LNCaP clone FGC (cell line): Measurements from ENCODE around the gene CYP26B1.

Experiments
- DNase-seq: peaks from one replicate; pipeline ENCODE4 v3.0.0-alpha.2; 2011; ENCODE audit warnings: low read depth
- H3K4me3 ChIP-seq: 2 replicates; pipeline ENCODE4 v1.5.1; 2011; ENCODE audit warnings: mild to moderate bottlenecking, low read depth, low read length, control low read depth
- TF ChIP-seq, protein P1 (sequence below): IDR thresholded peaks from 2 replicates; pipeline ENCODE4 v1.5.1; 2012; ENCODE audit warnings: mild to moderate bottlenecking; ENCODE audit not compliant: control insufficient read depth, insufficient read depth; ENCODE audit errors: extremely low read depth

The CYP26B1 gene

DNA sequence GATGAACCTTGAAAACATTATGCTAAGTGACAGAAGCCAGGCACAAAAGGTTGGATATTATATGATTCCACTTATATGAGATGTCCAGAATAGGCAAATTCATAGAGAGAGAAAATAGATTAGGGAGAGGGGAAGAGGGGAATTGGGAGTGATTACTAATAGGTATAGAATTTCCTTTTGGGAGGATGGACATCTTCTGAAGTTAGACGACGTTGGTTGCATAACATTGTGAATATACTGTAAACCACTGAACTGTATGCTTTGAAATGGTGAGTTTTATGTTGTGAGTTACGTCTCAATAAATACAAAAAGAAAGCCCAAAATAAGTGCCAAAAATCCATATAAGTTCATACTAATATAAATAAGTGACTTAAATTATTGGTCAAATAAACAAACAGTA lies 18.6 kb upstream of the CYP26B1 start:
- H3K4me3 ChIP-seq = no peak overlapping the region
- TF ChIP-seq, protein P1, sequence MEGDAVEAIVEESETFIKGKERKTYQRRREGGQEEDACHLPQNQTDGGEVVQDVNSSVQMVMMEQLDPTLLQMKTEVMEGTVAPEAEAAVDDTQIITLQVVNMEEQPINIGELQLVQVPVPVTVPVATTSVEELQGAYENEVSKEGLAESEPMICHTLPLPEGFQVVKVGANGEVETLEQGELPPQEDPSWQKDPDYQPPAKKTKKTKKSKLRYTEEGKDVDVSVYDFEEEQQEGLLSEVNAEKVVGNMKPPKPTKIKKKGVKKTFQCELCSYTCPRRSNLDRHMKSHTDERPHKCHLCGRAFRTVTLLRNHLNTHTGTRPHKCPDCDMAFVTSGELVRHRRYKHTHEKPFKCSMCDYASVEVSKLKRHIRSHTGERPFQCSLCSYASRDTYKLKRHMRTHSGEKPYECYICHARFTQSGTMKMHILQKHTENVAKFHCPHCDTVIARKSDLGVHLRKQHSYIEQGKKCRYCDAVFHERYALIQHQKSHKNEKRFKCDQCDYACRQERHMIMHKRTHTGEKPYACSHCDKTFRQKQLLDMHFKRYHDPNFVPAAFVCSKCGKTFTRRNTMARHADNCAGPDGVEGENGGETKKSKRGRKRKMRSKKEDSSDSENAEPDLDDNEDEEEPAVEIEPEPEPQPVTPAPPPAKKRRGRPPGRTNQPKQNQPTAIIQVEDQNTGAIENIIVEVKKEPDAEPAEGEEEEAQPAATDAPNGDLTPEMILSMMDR = no peak
- DNase-seq = no peak

DNA sequence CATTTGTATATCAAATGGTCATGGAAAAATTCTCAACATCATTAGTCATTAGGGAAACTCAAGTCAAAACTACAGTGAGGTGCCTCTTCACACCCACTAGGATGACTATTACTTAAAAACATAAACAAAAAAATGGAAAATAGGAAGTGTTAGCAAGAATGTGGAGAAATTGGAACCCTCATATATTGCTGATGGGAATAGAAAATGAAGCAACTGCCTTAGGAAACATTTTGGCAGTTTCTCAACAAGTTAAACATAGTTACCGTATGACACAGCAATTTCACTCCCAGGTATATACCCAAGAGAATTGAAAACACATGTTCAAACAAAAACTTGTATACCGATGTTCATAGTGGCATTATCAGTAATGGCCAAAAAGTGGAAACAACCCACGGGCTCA lies 18.1 kb upstream of the CYP26B1 start:
- DNase-seq = no peak
- no peak overlapping the region for H3K4me3 ChIP-seq
- TF ChIP-seq, protein P1 = no peak

GRCh38 chr2:72162574-72162973 lies 14.9 kb upstream of the CYP26B1 start:
- DNase-seq = no peak
- TF ChIP-seq, protein P1 = no peak
- H3K4me3 ChIP-seq = no peak overlapping the region

GRCh38 chr2:72159211-72159993 lies 11.7 kb upstream of the CYP26B1 start:
- H3K4me3 ChIP-seq = no peak overlapping the region
- DNase-seq = no peak
- TF ChIP-seq, protein P1 = no peak

DNA sequence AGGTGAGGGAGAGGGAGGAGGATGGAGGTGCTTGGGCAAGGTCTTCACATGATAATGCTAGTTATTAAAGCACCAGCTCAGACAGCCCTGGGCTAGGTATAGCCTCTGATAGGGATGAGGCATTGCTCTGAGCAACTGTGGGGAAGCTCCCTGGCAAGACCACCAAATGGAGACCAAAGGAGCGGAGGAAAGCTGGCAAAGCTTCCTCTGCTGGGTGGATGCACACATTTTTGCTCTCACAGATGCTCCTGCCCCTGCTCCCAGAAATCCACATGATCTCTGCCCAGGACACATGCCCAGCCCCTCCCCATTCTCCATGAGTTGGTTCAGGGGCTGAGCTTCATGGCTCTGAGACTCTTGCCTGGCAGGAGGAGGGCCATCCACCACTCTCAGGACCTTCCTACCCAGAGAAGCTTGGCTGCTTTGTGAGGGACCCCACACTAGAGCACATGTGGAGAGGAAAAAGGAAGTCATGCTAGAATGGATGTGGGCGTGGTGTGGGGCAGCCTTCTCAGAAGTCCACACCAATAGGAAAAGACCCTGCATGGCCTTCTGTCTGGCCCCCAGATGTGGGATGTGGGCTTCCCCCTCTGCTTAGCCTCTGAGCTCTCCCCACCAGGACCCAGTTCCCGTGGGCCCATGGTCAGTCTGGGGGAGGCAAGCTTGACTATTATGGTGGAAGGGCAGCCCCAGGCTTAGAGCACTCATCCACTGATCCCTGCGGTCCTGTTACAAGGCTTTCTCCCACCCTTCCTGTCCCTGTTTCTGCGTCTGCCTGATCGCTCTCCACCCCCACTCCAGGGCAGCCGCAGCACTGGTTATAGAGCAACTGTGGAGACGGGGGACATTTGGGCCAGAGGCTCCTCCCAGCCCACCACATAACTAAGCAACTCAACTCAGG lies 10.5 kb upstream of the CYP26B1 start:
- no peak for DNase-seq
- TF ChIP-seq, protein P1 = no peak

DNA sequence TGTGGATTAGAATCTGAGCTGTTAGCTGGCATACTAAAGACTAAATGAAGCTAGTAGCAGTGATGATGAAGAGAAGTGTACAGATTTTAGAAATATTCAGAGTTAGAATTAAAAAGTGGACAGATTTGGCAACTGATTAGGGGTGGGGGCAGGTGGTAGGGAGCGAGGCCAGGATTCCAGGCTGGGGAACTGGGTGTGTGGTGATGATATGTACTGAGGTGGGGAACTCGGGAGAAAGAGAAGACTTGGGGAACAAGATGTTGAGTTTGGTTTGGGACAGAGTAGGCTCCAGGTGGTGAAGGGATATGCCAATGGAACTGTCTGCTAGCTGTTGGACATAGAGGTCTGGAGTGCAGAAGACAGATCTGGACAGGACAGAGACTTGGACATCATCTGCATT lies 9.2 kb upstream of the CYP26B1 start:
- TF ChIP-seq, protein P1 = no peak
- no peak overlapping the region for H3K4me3 ChIP-seq
- no peak for DNase-seq

More for the DNA sequence above, 10.5 kb upstream of the CYP26B1 start:
- no peak overlapping the region for H3K4me3 ChIP-seq
